ENCODE results near the gene MEIOSIN.

The MEIOSIN gene

DNA sequence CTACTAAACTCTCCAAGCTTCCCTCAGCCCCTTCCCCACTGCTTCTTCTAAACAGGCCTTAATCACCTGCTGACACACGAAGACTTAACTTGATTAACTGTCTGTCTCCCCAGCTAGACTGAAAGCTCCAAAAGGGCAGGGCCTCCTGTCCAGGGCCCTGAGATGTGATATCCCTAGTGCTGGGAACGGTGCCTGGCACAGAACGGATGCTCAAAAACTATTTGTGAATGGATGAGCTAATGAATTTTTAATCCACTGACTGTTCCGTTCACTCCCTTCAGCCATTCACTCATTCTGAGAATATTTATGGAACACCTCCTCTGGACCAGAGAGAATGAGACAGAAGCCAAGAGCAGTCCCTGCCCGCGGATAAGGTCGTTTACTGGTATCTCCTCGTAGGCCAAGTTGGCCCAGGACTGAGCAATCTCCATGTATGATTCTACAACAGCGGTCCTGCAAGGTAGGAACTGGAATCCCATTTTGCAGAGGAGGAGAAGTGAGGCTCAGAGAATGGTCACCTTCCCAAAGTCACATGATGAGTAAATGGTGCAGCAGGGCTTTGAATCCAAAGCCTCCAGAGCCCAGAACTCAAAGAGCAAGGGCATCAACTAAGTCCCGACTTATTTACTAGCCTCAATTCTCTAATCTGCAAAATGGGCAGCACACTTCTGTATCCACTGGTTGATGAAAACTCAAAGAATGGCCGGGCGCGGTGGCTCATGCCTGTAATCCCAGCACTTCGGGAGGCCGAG is 56.0 kb downstream of the MEIOSIN start:
- no peak for TF ChIP-seq CTCF (IDR thresholded peaks at IDR 0.05)
- no peak overlapping the region for H3K27ac ChIP-seq
- no peak for DNase-seq (ENCODE audit: low spot score)

DNA sequence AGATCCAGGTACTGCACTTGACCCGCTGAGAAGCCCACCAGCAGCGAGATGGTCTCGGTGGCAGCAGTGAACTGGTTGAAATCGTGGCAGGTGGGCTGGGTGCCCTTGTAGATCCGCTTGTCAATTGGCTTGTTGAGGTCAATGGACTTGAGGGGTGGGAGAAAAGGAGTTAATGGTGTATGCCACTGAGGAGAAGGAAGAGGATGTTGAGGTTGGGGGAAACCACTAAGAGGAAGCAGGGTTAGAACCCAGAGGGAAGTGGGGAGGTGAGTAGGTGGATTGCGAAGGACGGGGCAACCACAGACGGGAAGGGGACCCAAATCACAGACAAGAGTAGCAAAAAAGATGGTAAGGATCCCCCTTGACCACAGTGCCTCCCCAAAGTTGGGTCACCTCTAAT is 57.7 kb downstream of the MEIOSIN start:
- no peak for TF ChIP-seq CTCF (IDR thresholded peaks at IDR 0.05)
- DNase-seq (ENCODE audit: low spot score): no peak
- Histone ChIP-seq H3K4me3 (peak overlapping the region; percentile 93), H3K27ac (no peak overlapping the region)

More for the DNA sequence above, 56.0 kb downstream of the MEIOSIN start:
- H3K4me3 ChIP-seq: no peak overlapping the region

- DNase-seq (ENCODE audit: low spot score): no peak
- TF ChIP-seq CTCF (IDR thresholded peaks at IDR 0.05): no peak
Observed at GRCh38 chr19:45791744-45792469, 58.7 kb downstream of the MEIOSIN start.

DNA sequence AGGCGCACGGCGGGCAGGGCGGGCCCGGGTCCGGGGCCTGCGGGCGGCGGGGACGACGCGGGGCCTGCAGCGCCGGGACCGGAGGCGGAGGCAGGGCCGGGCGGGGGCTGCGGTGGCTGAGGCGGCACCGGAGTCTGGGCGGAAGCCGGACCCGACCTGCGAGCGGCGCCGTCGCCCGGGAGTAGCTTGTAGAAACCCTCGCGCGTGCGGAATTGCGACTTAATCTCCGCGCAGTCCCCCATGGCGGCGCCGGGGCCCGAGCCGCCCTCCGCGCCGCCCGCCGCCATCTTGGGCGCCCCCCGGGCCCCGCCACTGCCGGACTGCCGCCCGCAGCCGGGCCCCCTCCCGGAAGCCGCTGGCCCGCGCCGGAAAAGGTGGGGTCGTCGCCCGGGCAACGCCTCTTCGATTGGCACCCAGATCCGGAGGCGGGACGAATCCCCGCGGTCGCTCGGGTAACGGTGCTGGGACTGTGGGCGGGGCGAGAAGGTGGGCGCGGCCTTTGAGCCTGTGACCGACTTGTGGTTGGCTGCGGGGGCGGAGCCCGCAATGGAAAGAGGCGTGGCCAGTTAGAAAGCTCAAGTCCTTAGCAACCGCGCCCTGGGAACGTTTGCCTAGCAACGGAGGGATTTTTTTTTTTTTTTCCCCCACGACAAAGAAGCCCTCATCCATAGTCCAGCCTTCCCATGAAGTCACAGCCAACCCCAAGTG is 59.4 kb downstream of the MEIOSIN start, which contains the start of gene DMWD:
Gene DMWD, minus strand, starts transcription at position 376 of the 708 bp plus-strand sequence. Its CDS starts 89 bp downstream, at position 287.
- DNase-seq (ENCODE audit: low spot score): peak; percentile 99
- Histone ChIP-seq H3K27ac (peak within 1 kb of the TSS; percentile 66 to 94), H3K4me3 (peak within 1 kb of the TSS; percentile 93)
- TF ChIP-seq CTCF (IDR thresholded peaks at IDR 0.05): no peak

More at GRCh38 chr19:45791744-45792469, 58.7 kb downstream of the MEIOSIN start:
- Histone ChIP-seq H3K4me3 (peak overlapping the region; percentile 93), H3K27ac (peak overlapping the region; percentile 66 to 94)

GRCh38 chr19:45793178-45793564 is 59.9 kb downstream of the MEIOSIN start:
- DNase-seq (ENCODE audit: low spot score): no peak
- peak overlapping the region; percentile 45 for H3K4me3 ChIP-seq
- H3K27ac ChIP-seq: peak overlapping the region in 1 of 2 donors; percentile 49
- TF ChIP-seq CTCF (IDR thresholded peaks at IDR 0.05): no peak

DNA sequence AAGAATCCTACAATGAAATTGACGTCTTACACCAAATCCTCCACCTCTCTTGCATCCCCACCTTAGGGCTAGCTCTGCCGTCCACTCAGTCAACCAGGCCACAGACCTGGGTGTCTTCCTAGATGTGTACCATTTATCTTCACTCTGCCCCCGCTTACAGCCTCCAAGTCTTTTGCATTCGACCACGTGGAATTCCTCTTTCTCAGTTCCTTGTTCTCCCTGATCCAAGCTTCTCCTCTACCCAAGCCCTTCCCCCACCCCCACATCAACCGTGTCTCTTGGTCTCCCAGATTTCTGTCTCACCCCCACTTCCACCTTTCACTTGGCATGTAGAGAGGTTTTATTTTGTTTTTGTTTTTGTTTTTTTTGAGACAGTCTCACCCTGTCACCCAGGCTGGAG is 60.6 kb downstream of the MEIOSIN start:
- Histone ChIP-seq H3K27ac (no peak overlapping the region), H3K4me3 (no peak overlapping the region)
- no peak for DNase-seq (ENCODE audit: low spot score)
- TF ChIP-seq CTCF (IDR thresholded peaks at IDR 0.05): no peak

All from coronary artery (tissue), 2 donors.